Measurements from ENCODE around the gene TRIM65. TPM values are rescaled to one million over a fixed set of nuclear protein-coding genes. Genes with fewer than 3 reads are reported as not detected.

The TRIM65 gene
- total and polyA plus RNA-seq, 2 experiments from 2014 or later = 13.8 to 54.0 TPM

DNA sequence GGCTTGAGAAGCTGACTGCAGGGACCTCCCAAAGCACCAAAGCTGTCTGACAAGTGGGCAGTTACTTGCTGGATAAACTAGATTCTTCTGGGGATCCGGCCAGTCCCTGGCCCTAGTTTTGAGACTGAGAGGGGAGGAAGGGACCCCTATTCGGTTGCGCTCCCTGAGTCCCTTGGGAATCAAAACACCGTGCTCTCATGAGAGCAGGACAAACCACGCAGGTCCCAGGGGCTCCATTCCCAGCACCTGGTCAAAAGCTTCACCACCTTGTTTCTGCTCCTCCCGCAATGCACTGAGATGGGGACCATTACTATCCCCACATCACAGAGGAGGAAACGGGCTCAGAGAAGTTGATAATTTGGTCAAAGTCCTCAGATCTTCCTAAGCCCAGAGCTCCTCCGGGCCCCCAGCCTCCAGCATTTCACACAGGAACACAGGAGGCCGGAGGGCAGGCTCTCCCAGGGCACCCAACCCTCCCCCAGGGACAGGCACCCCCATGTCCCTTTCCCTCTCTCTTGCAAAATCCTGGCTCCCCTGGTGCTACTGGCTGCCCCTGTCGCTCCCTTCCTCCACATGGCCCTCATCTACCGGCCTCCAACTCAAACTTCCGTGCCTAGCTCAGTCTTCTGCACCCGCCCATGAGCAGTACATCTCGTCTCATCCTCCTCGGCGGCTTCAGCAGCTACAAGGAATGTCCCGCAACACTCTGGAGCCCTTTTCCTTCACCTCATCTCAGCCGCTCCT lies 3.3 kb downstream of the TRIM65 start (continued):
- TF ChIP-seq, protein P1, sequence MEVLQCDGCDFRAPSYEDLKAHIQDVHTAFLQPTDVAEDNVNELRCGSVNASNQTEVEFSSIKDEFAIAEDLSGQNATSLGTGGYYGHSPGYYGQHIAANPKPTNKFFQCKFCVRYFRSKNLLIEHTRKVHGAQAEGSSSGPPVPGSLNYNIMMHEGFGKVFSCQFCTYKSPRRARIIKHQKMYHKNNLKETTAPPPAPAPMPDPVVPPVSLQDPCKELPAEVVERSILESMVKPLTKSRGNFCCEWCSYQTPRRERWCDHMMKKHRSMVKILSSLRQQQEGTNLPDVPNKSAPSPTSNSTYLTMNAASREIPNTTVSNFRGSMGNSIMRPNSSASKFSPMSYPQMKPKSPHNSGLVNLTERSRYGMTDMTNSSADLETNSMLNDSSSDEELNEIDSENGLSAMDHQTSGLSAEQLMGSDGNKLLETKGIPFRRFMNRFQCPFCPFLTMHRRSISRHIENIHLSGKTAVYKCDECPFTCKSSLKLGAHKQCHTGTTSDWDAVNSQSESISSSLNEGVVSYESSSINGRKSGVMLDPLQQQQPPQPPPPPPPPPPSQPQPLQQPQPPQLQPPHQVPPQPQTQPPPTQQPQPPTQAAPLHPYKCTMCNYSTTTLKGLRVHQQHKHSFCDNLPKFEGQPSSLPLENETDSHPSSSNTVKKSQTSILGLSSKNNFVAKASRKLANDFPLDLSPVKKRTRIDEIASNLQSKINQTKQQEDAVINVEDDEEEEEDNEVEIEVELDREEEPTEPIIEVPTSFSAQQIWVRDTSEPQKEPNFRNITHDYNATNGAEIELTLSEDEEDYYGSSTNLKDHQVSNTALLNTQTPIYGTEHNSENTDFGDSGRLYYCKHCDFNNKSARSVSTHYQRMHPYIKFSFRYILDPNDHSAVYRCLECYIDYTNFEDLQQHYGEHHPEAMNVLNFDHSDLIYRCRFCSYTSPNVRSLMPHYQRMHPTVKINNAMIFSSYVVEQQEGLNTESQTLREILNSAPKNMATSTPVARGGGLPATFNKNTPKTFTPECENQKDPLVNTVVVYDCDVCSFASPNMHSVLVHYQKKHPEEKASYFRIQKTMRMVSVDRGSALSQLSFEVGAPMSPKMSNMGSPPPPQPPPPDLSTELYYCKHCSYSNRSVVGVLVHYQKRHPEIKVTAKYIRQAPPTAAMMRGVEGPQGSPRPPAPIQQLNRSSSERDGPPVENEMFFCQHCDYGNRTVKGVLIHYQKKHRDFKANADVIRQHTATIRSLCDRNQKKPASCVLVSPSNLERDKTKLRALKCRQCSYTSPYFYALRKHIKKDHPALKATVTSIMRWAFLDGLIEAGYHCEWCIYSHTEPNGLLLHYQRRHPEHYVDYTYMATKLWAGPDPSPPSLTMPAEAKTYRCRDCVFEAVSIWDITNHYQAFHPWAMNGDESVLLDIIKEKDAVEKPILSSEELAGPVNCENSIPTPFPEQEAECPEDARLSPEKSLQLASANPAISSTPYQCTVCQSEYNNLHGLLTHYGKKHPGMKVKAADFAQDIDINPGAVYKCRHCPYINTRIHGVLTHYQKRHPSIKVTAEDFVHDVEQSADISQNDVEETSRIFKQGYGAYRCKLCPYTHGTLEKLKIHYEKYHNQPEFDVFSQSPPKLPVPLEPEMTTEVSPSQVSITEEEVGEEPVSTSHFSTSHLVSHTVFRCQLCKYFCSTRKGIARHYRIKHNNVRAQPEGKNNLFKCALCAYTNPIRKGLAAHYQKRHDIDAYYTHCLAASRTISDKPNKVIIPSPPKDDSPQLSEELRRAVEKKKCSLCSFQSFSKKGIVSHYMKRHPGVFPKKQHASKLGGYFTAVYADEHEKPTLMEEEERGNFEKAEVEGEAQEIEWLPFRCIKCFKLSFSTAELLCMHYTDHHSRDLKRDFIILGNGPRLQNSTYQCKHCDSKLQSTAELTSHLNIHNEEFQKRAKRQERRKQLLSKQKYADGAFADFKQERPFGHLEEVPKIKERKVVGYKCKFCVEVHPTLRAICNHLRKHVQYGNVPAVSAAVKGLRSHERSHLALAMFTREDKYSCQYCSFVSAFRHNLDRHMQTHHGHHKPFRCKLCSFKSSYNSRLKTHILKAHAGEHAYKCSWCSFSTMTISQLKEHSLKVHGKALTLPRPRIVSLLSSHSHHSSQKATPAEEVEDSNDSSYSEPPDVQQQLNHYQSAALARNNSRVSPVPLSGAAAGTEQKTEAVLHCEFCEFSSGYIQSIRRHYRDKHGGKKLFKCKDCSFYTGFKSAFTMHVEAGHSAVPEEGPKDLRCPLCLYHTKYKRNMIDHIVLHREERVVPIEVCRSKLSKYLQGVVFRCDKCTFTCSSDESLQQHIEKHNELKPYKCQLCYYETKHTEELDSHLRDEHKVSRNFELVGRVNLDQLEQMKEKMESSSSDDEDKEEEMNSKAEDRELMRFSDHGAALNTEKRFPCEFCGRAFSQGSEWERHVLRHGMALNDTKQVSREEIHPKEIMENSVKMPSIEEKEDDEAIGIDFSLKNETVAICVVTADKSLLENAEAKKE (CRISPR knock-in tag; IDR thresholded peaks at IDR 0.05) = no peak

DNA sequence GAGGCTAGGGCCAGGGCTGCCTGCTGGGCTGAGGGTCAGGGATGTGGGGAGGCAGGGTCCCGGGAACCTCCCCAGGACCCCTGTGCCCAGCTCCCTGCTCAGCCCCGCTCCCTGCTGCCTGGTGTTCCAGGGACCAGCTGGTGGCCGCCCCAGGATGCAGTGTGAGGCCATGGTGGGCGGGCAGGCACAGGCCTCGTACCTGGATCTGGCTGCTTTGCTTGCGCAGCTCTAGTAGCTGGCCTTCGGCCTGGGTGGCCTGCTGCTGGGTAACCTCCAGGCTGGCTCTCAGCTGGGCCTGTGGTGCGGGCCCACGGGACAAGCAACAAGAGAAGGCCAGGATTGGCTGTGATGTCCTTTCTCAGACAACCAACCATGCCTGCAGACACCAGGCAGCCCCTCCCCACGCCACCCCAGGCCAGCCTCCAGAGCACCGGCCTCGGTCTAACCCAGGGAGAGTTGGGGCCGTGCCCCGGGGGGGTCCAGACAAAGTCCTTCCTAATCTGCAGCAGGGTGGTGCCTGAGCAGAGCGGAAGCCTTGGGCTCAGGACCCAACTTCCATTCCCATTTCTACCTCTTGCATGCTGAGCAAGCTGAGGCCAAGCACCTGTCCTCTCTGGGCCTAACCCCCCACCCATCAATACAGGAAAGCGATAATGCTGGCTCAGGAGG lies 4.1 kb downstream of the TRIM65 start:
- peaks cover 23% of the 10 kb centered on the region for H3K4me1 Mint-ChIP-seq
- H3K79me2 ChIP-seq (replicated peaks; ENCODE audit: insufficient read depth) = peaks cover 18% of the 10 kb centered on the region
- no peaks in the 10 kb centered on the region for H3K27me3 ChIP-seq (ENCODE audit: insufficient read depth)
- no peak overlapping the region for H2AFZ ChIP-seq
- peaks cover 25% of the 10 kb centered on the region for H3K36me3 Mint-ChIP-seq (ENCODE audit: low read depth)
- no peaks in the 10 kb centered on the region for H3K9me2 ChIP-seq (ENCODE audit: insufficient read depth)
- no peak overlapping the region for H3K27ac ChIP-seq (ENCODE audit: low read depth)
- DNase-seq (ENCODE audit: low spot score) (no peak), ATAC-seq (no peak)
- H3K4me3 ChIP-seq = no peak overlapping the region
- H3K9me3 Mint-ChIP-seq = no peaks in the 10 kb centered on the region
- no peak overlapping the region for H3K27ac Mint-ChIP-seq
- peaks cover 18% of the 10 kb centered on the region for H3K27me3 Mint-ChIP-seq (ENCODE audit: insufficient read depth, low read depth, poor library complexity)
- H3K4me3 Mint-ChIP-seq = no peak overlapping the region
- peaks cover 24% of the 10 kb centered on the region for H3F3A ChIP-seq (replicated peaks; ENCODE audit: low read depth)
- peaks cover 17% of the 10 kb centered on the region; the same call in 1 of the 2 replicates for H3K4me1 ChIP-seq (ENCODE audit: insufficient read depth)
- no peaks in the 10 kb centered on the region; the same call in 1 of the 2 replicates for H4K20me1 ChIP-seq (replicated peaks; ENCODE audit: insufficient read depth)
- no peaks in the 10 kb centered on the region for H3K36me3 ChIP-seq (ENCODE audit: insufficient read depth)
- H3K4me2 ChIP-seq = no peak overlapping the region
- TF ChIP-seq JUNB (IDR thresholded peaks at IDR 0.05; ENCODE audit: unreplicated experiment) (no peak), CREB1 (CRISPR knock-in tag; IDR thresholded peaks at IDR 0.05; ENCODE audit: low read depth) (no peak), EZH2phosphoT487 (IDR thresholded peaks at IDR 0.05; ENCODE audit: unreplicated experiment) (no peak), EZH2 (IDR thresholded peaks at IDR 0.05; ENCODE audit: low read depth, unreplicated experiment) (no peak), ZNF114 (CRISPR knock-in tag; IDR thresholded peaks at IDR 0.05) (no peak), NANOG (IDR thresholded peaks at IDR 0.05; ENCODE audit: borderline replicate concordance) (no peak), STAT1 (IDR thresholded peaks at IDR 0.05; ENCODE audit: unreplicated experiment) (no peak)
- TF ChIP-seq, protein P2, sequence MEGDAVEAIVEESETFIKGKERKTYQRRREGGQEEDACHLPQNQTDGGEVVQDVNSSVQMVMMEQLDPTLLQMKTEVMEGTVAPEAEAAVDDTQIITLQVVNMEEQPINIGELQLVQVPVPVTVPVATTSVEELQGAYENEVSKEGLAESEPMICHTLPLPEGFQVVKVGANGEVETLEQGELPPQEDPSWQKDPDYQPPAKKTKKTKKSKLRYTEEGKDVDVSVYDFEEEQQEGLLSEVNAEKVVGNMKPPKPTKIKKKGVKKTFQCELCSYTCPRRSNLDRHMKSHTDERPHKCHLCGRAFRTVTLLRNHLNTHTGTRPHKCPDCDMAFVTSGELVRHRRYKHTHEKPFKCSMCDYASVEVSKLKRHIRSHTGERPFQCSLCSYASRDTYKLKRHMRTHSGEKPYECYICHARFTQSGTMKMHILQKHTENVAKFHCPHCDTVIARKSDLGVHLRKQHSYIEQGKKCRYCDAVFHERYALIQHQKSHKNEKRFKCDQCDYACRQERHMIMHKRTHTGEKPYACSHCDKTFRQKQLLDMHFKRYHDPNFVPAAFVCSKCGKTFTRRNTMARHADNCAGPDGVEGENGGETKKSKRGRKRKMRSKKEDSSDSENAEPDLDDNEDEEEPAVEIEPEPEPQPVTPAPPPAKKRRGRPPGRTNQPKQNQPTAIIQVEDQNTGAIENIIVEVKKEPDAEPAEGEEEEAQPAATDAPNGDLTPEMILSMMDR (conservative IDR thresholded peaks at IDR 0.05; ENCODE audit: low read depth in 2 of 2) = no peak
- TF ChIP-seq, protein P3, sequence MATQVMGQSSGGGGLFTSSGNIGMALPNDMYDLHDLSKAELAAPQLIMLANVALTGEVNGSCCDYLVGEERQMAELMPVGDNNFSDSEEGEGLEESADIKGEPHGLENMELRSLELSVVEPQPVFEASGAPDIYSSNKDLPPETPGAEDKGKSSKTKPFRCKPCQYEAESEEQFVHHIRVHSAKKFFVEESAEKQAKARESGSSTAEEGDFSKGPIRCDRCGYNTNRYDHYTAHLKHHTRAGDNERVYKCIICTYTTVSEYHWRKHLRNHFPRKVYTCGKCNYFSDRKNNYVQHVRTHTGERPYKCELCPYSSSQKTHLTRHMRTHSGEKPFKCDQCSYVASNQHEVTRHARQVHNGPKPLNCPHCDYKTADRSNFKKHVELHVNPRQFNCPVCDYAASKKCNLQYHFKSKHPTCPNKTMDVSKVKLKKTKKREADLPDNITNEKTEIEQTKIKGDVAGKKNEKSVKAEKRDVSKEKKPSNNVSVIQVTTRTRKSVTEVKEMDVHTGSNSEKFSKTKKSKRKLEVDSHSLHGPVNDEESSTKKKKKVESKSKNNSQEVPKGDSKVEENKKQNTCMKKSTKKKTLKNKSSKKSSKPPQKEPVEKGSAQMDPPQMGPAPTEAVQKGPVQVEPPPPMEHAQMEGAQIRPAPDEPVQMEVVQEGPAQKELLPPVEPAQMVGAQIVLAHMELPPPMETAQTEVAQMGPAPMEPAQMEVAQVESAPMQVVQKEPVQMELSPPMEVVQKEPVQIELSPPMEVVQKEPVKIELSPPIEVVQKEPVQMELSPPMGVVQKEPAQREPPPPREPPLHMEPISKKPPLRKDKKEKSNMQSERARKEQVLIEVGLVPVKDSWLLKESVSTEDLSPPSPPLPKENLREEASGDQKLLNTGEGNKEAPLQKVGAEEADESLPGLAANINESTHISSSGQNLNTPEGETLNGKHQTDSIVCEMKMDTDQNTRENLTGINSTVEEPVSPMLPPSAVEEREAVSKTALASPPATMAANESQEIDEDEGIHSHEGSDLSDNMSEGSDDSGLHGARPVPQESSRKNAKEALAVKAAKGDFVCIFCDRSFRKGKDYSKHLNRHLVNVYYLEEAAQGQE (IDR thresholded peaks at IDR 0.05; ENCODE audit: unreplicated experiment) = no peak
